Measurements from ENCODE around the gene SLC4A1.

Gene SLC4A1

DNA sequence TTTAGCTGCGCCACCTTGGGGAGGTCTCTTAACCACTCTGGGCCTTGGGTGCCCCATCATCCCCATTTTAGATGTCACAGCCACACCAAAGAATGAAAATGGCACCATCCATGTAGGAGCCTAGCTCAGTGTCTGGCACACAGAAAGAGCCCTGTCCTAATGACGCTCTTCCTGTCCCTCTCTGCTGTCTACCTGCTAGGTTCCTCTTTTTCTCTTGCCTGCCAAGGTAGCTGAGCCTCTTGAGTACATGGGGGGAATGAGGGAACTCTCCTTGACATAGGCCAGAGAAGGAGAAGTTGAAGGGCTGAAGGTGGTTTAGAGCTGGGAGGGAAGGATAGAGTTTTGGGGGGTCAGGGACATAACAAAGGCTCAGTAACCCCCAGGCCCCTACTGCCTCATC lies 42.3 kb upstream of the SLC4A1 start:
- no peak overlapping the region for H3K27ac ChIP-seq (ENCODE audit: low read depth, low read length)
- no peak overlapping the region for H3K4me3 ChIP-seq (ENCODE audit: low read depth, low read length)
- no peaks in the 10 kb centered on the region for H3K36me3 ChIP-seq (ENCODE audit: control insufficient read depth, insufficient read depth, low read length)
- no peaks in the 10 kb centered on the region for H3K9me3 ChIP-seq (ENCODE audit: control insufficient read depth, insufficient read depth, low read length)
- peaks cover 13% of the 10 kb centered on the region for H3K27me3 ChIP-seq (ENCODE audit: control insufficient read depth, insufficient read depth, low read length)
- H3K9ac ChIP-seq (ENCODE audit: low read depth, low read length), result no peak overlapping the region
- H3K4me1 ChIP-seq (ENCODE audit: control insufficient read depth, insufficient read depth, low read length), result peaks cover 25% of the 10 kb centered on the region

DNA sequence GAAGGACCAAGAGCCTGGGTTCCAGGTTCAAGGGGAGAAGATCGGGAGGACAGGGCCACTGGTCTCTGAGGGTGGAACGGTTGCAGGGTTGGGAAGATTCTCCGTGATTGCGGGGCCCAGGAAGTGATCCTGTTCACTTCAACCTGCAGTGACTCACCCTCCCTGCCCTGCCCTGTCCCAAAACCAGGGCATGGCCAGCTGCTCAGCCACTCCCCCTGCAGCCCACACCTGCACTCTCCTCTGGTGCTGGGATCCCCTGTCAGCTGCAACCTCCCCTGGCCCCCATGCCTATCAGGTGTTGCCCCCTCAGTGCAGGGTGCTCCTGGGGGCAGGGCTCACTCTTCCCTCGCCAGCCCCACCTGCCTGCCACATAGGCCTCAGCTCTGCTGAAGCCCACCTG lies 41.5 kb upstream of the SLC4A1 start:
- H3K4me1 ChIP-seq (ENCODE audit: control insufficient read depth, insufficient read depth, low read length), result peaks cover 25% of the 10 kb centered on the region

DNA sequence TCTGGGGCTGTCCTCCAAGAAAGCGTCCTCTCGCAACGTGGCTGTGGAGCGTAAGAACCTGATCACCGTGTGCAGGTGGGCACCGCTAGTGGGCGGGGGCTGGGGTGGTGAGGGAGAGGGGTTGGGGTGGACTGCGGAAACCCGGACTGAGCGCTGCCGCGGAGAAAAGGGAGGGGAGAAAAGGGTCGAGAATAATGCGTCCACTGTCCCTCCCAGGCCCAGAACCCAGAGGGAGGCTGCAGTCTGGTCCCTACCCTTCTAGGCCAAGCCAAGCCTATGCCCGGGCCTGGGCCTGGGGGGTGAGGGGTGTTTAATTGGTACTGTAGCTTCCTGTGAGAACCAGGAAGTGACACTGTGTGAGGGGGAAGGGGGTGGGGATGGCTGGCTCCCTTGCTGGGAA lies 40.9 kb upstream of the SLC4A1 start:
- Histone ChIP-seq H3K4me1 (ENCODE audit: control insufficient read depth, insufficient read depth, low read length) (peaks cover 25% of the 10 kb centered on the region), H3K27me3 (ENCODE audit: control insufficient read depth, insufficient read depth, low read length) (peaks cover under 1% of the 10 kb centered on the region), H3K36me3 (ENCODE audit: control insufficient read depth, insufficient read depth, low read length) (no peaks in the 10 kb centered on the region), H3K9me3 (ENCODE audit: control insufficient read depth, insufficient read depth, low read length) (no peaks in the 10 kb centered on the region), H3K4me3 (ENCODE audit: low read depth, low read length) (peak overlapping the region; percentile 52), H3K9ac (ENCODE audit: low read depth, low read length) (no peak overlapping the region), H3K27ac (ENCODE audit: low read depth, low read length) (no peak overlapping the region)

More for the DNA sequence above, 41.5 kb upstream of the SLC4A1 start:
- Histone ChIP-seq H3K9me3 (ENCODE audit: control insufficient read depth, insufficient read depth, low read length) (no peaks in the 10 kb centered on the region), H3K9ac (ENCODE audit: low read depth, low read length) (no peak overlapping the region), H3K27ac (ENCODE audit: low read depth, low read length) (no peak overlapping the region), H3K4me3 (ENCODE audit: low read depth, low read length) (0 out of 2 replicates have a peak overlapping the region, but pooled peaks have one; percentile 52), H3K36me3 (ENCODE audit: control insufficient read depth, insufficient read depth, low read length) (no peaks in the 10 kb centered on the region), H3K27me3 (ENCODE audit: control insufficient read depth, insufficient read depth, low read length) (peaks cover 7% of the 10 kb centered on the region)

DNA sequence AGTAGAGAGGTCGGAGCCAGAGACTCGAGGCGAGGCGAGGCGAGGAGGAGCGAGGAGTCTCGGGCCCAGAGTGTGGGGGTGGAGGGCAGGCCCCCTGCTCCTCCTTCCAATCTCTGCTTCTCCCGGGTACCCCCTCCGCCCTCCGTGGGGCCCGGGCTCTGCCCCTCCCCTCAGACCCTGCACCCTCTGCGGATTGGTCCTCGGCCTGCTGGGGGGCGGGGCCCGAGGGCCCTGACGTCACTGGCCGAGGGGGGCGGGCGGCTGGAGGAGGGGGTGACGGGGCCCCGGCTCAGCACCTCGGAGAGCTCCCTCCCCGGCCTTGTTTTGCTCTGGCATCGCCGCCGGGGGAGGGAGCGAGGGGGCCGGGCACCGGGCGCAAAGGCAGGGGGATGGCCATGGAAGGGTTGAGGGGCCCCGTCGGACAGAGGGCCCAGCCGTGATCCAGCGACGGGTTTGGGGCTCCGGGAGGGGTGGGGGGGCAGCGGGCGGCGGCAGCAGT lies 40.4 kb upstream of the SLC4A1 start, which contains the start of gene RUNDC3A:
Gene RUNDC3A, plus strand, starts transcription at position 282 of the 499 bp plus-strand sequence. CDS start 232 bp downstream, outside the sequence.
- H3K4me1 ChIP-seq (ENCODE audit: control insufficient read depth, insufficient read depth, low read length), result peaks cover 25% of the 10 kb centered on the region
- H3K27me3 ChIP-seq (ENCODE audit: control insufficient read depth, insufficient read depth, low read length), result no peaks in the 10 kb centered on the region; the same call in 1 of the 2 replicates
- H3K4me3 ChIP-seq (ENCODE audit: low read depth, low read length), result peak within 1 kb of the TSS; percentile 61
- H3K36me3 ChIP-seq (ENCODE audit: control insufficient read depth, insufficient read depth, low read length), result no peaks in the 10 kb centered on the region
- H3K27ac ChIP-seq (ENCODE audit: low read depth, low read length), result peak within 1 kb of the TSS; percentile 82
- H3K9ac ChIP-seq (ENCODE audit: low read depth, low read length), result no peak within 1 kb of the TSS
- no peaks in the 10 kb centered on the region for H3K9me3 ChIP-seq (ENCODE audit: control insufficient read depth, insufficient read depth, low read length)

DNA sequence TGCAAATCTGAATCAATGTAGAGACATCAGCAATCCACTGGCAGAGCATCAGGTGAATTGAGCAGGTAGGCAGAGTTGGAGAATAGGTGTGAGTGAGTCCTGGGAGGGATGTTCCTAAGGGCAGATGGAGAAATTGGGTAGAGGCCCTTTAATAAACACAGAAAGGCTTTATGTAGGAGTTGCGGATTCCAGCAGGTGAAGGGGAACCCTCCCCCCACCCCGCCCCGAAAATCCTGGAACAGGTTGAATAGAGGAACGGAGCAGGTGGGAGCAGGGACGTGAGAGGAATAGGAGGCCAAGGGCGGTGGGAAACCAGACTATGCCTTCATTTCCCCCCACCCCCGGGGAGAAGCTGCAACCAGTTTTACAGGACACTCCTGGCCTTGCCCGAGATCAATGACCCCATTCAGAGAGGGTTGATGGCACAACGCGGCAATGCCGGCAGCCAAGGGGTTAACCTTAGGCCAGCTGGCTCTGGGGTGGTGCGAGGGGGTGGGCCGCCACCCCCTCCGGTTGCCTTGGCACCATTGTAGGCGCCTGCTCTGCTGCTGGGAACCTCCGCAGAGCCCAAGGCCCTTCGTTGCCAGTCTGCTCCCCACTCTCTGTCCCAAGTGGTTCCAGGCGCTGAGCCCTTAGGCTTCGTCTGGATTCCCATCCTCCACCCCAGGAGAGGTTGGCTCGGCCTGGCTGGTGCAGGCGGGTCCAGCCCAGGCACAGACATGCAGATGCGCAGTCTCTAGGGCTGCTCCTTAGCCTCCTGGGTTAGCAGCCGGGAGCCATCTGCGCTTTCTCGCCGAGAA lies 39.7 kb upstream of the SLC4A1 start:
- Histone ChIP-seq H3K9ac (ENCODE audit: low read depth, low read length) (no peak overlapping the region), H3K9me3 (ENCODE audit: control insufficient read depth, insufficient read depth, low read length) (no peaks in the 10 kb centered on the region), H3K36me3 (ENCODE audit: control insufficient read depth, insufficient read depth, low read length) (no peaks in the 10 kb centered on the region), H3K4me1 (ENCODE audit: control insufficient read depth, insufficient read depth, low read length) (peaks cover 25% of the 10 kb centered on the region), H3K27me3 (ENCODE audit: control insufficient read depth, insufficient read depth, low read length) (no peaks in the 10 kb centered on the region; the same call in 1 of the 2 replicates), H3K4me3 (ENCODE audit: low read depth, low read length) (peak overlapping the region; percentile 61), H3K27ac (ENCODE audit: low read depth, low read length) (peak overlapping the region; percentile 82)

DNA sequence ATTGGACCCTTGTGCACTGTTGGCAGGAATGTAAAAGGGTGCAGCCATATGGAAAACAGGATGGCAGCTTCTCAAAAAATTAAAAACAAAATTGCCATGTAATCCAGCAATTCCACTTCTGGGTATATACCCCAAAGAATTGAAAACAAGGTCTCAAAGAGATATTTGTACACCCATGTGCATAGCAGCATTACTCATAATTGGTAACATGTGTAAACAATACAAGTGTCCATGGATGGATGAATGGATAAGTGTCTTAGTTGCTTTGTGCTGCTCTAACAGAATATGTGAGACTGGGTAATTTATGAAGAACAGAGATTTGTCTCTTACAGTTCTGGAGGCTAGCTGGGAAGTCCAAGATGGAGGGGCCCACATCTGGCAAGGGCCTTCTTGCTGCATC lies 36.7 kb upstream of the SLC4A1 start:
- Histone ChIP-seq H3K9ac (ENCODE audit: low read depth, low read length) (no peak overlapping the region), H3K27me3 (ENCODE audit: control insufficient read depth, insufficient read depth, low read length) (no peaks in the 10 kb centered on the region; the same call in 1 of the 2 replicates), H3K4me1 (ENCODE audit: control insufficient read depth, insufficient read depth, low read length) (peaks cover 13% of the 10 kb centered on the region), H3K9me3 (ENCODE audit: control insufficient read depth, insufficient read depth, low read length) (no peaks in the 10 kb centered on the region), H3K4me3 (ENCODE audit: low read depth, low read length) (no peak overlapping the region), H3K36me3 (ENCODE audit: control insufficient read depth, insufficient read depth, low read length) (no peaks in the 10 kb centered on the region), H3K27ac (ENCODE audit: low read depth, low read length) (no peak overlapping the region)

DNA sequence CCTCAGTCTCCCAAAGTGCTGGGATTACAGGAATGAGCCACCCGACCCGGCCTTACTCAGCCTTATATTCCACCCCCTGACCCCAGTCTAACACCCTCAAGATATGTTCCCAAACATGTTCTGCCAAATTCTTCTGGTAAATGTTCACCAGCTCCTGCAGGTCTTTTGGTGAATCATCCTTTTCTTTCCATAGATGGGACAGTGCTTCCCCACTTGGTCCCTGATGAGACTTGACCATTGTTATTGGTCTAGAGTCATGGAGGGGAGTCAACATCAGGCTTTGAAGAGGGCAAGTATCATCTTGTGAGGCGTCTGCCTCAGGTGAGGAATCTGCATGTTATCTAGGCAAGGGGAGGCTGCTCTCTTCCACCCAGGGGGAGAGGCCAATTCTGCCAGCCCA lies 30.0 kb upstream of the SLC4A1 start:
- H3K4me1 ChIP-seq (ENCODE audit: control insufficient read depth, insufficient read depth, low read length), result no peaks in the 10 kb centered on the region
- no peak overlapping the region for H3K27ac ChIP-seq (ENCODE audit: low read depth, low read length)
- no peak overlapping the region for H3K9ac ChIP-seq (ENCODE audit: low read depth, low read length)
- H3K27me3 ChIP-seq (ENCODE audit: control insufficient read depth, insufficient read depth, low read length), result no peaks in the 10 kb centered on the region
- H3K9me3 ChIP-seq (ENCODE audit: control insufficient read depth, insufficient read depth, low read length), result no peaks in the 10 kb centered on the region
- H3K4me3 ChIP-seq (ENCODE audit: low read depth, low read length), result no peak overlapping the region
- no peaks in the 10 kb centered on the region for H3K36me3 ChIP-seq (ENCODE audit: control insufficient read depth, insufficient read depth, low read length)

DNA sequence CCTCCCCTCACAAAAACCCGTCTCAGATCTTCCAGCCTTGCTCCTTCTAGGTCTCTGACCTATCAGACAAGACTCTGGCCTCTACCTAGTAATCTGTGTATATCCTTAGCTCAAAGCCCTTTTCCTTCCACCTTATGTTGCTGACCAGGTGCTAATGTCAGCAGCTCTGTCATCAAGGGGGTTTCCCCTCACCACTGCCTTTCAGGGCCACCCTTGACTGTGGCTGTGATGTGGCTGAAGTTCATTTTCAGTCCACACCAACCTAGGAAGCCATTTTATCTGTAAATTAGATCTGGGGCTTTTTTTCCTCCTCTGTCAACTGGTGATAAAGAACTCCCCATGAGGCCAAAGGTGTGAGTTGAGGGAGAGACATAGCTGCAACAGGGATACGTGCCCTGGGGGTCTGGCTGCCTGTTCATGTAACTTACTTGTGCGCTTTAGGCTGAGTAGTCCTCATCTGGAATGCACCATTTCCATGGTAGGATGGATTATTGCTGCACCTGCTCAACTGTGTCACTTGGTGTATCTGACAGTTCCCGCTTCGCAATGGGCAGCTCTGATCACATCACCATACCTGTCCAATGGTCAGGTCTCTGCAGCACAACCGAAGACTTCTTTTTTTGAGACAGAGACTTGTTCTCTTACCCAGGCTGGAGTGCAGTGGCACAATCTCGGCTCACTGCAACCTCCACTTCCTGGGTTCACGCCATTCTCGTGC lies 25.7 kb upstream of the SLC4A1 start:
- Histone ChIP-seq H3K36me3 (ENCODE audit: control insufficient read depth, insufficient read depth, low read length) (no peaks in the 10 kb centered on the region), H3K9ac (ENCODE audit: low read depth, low read length) (no peak overlapping the region), H3K9me3 (ENCODE audit: control insufficient read depth, insufficient read depth, low read length) (no peaks in the 10 kb centered on the region), H3K27me3 (ENCODE audit: control insufficient read depth, insufficient read depth, low read length) (no peaks in the 10 kb centered on the region), H3K4me3 (ENCODE audit: low read depth, low read length) (no peak overlapping the region), H3K27ac (ENCODE audit: low read depth, low read length) (no peak overlapping the region), H3K4me1 (ENCODE audit: control insufficient read depth, insufficient read depth, low read length) (no peaks in the 10 kb centered on the region)

DNA sequence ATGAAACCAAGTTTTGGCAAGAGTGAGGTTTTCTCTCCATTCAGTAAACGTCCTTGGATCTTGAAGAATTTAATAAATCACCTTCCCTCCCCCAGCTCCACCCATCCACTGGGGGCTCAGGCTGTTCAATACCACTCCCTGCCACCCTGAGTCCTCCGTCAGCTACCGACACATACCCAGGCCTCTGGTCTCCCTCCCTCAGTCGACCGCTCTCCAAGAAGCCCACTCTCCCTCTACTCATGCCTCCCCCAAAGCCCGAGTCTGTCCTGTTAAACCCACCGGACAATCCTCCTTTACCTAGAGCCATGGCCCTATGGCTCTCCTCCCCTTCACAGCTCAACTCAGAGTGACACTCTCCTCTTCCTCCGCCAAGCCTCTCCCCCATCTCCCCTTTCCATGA lies 19.7 kb upstream of the SLC4A1 start:
- Histone ChIP-seq H3K27ac (ENCODE audit: low read depth, low read length) (no peak overlapping the region), H3K36me3 (ENCODE audit: control insufficient read depth, insufficient read depth, low read length) (no peaks in the 10 kb centered on the region), H3K9ac (ENCODE audit: low read depth, low read length) (no peak overlapping the region), H3K4me3 (ENCODE audit: low read depth, low read length) (no peak overlapping the region), H3K27me3 (ENCODE audit: control insufficient read depth, insufficient read depth, low read length) (no peaks in the 10 kb centered on the region), H3K9me3 (ENCODE audit: control insufficient read depth, insufficient read depth, low read length) (no peaks in the 10 kb centered on the region), H3K4me1 (ENCODE audit: control insufficient read depth, insufficient read depth, low read length) (no peaks in the 10 kb centered on the region)

DNA sequence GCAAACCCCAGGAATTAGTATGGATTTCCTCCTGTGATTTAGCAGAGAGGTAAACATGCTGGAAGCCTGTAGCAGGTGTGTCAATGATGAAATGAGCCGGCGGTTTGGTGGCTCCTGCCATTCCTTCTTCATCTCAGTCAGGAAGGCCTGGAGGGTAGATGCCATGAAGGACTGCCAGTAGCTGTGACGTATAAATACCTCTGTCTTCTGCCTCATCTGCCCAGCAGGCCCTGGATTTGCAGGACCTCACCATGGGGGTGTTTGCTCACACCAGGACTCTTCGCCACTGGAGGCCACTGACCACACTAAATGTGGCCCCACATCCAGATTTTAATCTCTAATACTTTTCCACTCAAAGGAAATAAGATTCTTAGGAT lies 16.1 kb upstream of the SLC4A1 start:
- H3K27ac ChIP-seq (ENCODE audit: low read depth, low read length), result no peak overlapping the region
- H3K9me3 ChIP-seq (ENCODE audit: control insufficient read depth, insufficient read depth, low read length), result no peaks in the 10 kb centered on the region
- H3K4me1 ChIP-seq (ENCODE audit: control insufficient read depth, insufficient read depth, low read length), result peaks cover 13% of the 10 kb centered on the region
- no peak overlapping the region for H3K4me3 ChIP-seq (ENCODE audit: low read depth, low read length)
- H3K36me3 ChIP-seq (ENCODE audit: control insufficient read depth, insufficient read depth, low read length), result no peaks in the 10 kb centered on the region
- H3K27me3 ChIP-seq (ENCODE audit: control insufficient read depth, insufficient read depth, low read length), result no peaks in the 10 kb centered on the region
- no peak overlapping the region for H3K9ac ChIP-seq (ENCODE audit: low read depth, low read length)
